A673 (cell line): Measurements from ENCODE around the gene CUBN. TPM values are rescaled to one million over a fixed set of nuclear protein-coding genes. Genes with fewer than 3 reads are reported as not detected.

Experiments used
- BruUV-seq: library from RNA; stranded (reverse); fragments of 400-500 nt; replicated peaks from 2 replicates; lab custom pipeline; 2021; lab: Mats Ljungman, UMichigan
- CTCF ChIA-PET: fragments of 300-600 bp; sonication (Branson Sonifier 250); formaldehyde crosslinking; loops from one replicate; lab custom pipeline; 2022; ENCODE audit warnings: antibody characterized with exemption; lab: Charles Lee
- POLR2A ChIA-PET: fragments of 300-600 bp; sonication (Branson Sonifier 250); formaldehyde crosslinking; loops from one replicate; lab custom pipeline; 2022; ENCODE audit warnings: antibody characterized with exemption; ENCODE audit not compliant: low non-redundant PET; lab: Charles Lee
- DNase-seq: peaks from one replicate; pipeline ENCODE4 v3.0.0-alpha.2; 2015; ENCODE audit warnings: low spot score
- H3K27ac ChIP-seq: fragments of 200-600 bp; sonication (generic); 2 replicates; pipeline ENCODE4 v1.5.1; 2016; ENCODE audit warnings: mixed run types, low read depth, mild to moderate bottlenecking, mixed read lengths, antibody characterized with exemption, low read length; ENCODE audit not compliant: poor library complexity, severe bottlenecking
- H3K27me3 ChIP-seq: fragments of 200-600 bp; sonication (generic); replicated peaks from 2 replicates; pipeline ENCODE4 v1.6.1; 2017; ENCODE audit warnings: mixed run types, low read depth, mild to moderate bottlenecking, mixed read lengths, antibody characterized with exemption, low read length; ENCODE audit not compliant: insufficient read depth, poor library complexity
- H3K36me3 ChIP-seq: fragments of 200-600 bp; sonication (generic); 2 replicates; pipeline ENCODE4 v1.6.1; 2016; ENCODE audit warnings: mixed run types, mild to moderate bottlenecking, mixed read lengths, antibody characterized with exemption, low read length; ENCODE audit not compliant: insufficient read depth, poor library complexity, severe bottlenecking
- H3K4me1 ChIP-seq: fragments of 200-600 bp; sonication (generic); 2 replicates; pipeline ENCODE4 v1.6.1; 2017; ENCODE audit warnings: mixed run types, mild to moderate bottlenecking, mixed read lengths, antibody characterized with exemption, low read length; ENCODE audit not compliant: insufficient read depth, poor library complexity, severe bottlenecking
- H3K4me3 ChIP-seq: fragments of 200-600 bp; sonication (generic); 2 replicates; pipeline ENCODE4 v1.5.1; 2016; ENCODE audit warnings: low read depth, mixed run types, mild to moderate bottlenecking, mixed read lengths, low read length; ENCODE audit not compliant: poor library complexity, severe bottlenecking
- H3K9me3 ChIP-seq: fragments of 200-600 bp; sonication (generic); 2 replicates; pipeline ENCODE4 v1.6.1; 2016; ENCODE audit warnings: mixed run types, low read depth, mild to moderate bottlenecking, mixed read lengths, antibody characterized with exemption, low read length; ENCODE audit not compliant: poor library complexity, severe bottlenecking
- EZH2 ChIP-seq: fragments of 200-600 bp; sonication (generic); IDR thresholded peaks from 2 replicates; pipeline ENCODE4 v1.6.1; 2017; ENCODE audit warnings: borderline replicate concordance, low read depth, mild to moderate bottlenecking, mixed read lengths, antibody characterized with exemption, low read length; ENCODE audit not compliant: poor library complexity, severe bottlenecking
- intact Hi-C: fragments of 100-400 bp; cut with micrococcal nuclease; formaldehyde crosslinking; loops from one replicate; pipeline ENCODE4 v1.10.0; 2022; ENCODE audit not compliant: unreplicated experiment
- total RNA-seq: library from RNA; stranded (reverse); gene quantifications from 2 replicates; pipeline ENCODE4 v1.2.3, GENCODE V29; 2021
- TF ChIP-seq, protein P1 (sequence below): fragments of 300-800, 200-600 bp; sonication (generic); conservative IDR thresholded peaks from 2 replicates; pipeline ENCODE4 v1.5.1; 2017; ENCODE audit warnings: low read depth, mild to moderate bottlenecking, antibody characterized with exemption, low read length, moderate library complexity, mixed read lengths

The CUBN gene
- total RNA-seq, 1 experiment from 2014 or later = 3.4 TPM

DNA sequence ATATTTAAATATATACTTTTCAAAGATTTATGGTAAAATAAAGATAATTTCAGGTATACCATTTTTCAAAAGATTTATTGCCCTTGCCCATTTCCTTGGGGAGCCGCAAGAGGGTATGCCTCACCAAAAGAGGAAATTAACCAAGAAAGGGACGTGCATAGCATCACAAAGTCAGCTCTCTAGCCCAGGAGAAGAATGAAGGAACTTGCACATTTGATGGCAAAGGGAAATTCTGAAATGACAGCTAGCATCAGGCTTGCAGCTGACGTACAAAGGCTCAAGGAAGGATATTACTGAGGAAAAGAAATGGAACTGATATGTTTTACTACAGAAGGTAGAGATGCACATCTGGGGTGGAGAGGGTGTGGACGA, 218.8 kb downstream of the CUBN start:
- Histone ChIP-seq H3K36me3 (no peaks in the 10 kb centered on the region), H3K4me1 (no peaks in the 10 kb centered on the region), H3K27ac (no peak overlapping the region), H3K27me3 (no peaks in the 10 kb centered on the region), H3K9me3 (no peaks in the 10 kb centered on the region), H3K4me3 (no peak overlapping the region)
- TF ChIP-seq EZH2 = no peak
- TF ChIP-seq, protein P1, sequence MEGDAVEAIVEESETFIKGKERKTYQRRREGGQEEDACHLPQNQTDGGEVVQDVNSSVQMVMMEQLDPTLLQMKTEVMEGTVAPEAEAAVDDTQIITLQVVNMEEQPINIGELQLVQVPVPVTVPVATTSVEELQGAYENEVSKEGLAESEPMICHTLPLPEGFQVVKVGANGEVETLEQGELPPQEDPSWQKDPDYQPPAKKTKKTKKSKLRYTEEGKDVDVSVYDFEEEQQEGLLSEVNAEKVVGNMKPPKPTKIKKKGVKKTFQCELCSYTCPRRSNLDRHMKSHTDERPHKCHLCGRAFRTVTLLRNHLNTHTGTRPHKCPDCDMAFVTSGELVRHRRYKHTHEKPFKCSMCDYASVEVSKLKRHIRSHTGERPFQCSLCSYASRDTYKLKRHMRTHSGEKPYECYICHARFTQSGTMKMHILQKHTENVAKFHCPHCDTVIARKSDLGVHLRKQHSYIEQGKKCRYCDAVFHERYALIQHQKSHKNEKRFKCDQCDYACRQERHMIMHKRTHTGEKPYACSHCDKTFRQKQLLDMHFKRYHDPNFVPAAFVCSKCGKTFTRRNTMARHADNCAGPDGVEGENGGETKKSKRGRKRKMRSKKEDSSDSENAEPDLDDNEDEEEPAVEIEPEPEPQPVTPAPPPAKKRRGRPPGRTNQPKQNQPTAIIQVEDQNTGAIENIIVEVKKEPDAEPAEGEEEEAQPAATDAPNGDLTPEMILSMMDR = no peak
- CTCF ChIA-PET = no interaction called here
- POLR2A ChIA-PET = no interaction called here
- intact Hi-C loops = no loop called here
- no TSS peak for BruUV-seq
- no peak for DNase-seq

GRCh38 chr10:16909961-16910792, 219.4 kb downstream of the CUBN start:
- intact Hi-C loops = no loop called here
- Histone ChIP-seq H3K9me3 (no peaks in the 10 kb centered on the region), H3K4me1 (no peaks in the 10 kb centered on the region), H3K4me3 (no peak overlapping the region), H3K27me3 (no peaks in the 10 kb centered on the region), H3K36me3 (no peaks in the 10 kb centered on the region), H3K27ac (no peak overlapping the region)
- no TSS peak for BruUV-seq
- TF ChIP-seq, protein P1 = no peak
- TF ChIP-seq EZH2 = no peak
- ChIA-PET POLR2A (no interaction called here), CTCF (no interaction called here)
- DNase-seq = no peak

DNA sequence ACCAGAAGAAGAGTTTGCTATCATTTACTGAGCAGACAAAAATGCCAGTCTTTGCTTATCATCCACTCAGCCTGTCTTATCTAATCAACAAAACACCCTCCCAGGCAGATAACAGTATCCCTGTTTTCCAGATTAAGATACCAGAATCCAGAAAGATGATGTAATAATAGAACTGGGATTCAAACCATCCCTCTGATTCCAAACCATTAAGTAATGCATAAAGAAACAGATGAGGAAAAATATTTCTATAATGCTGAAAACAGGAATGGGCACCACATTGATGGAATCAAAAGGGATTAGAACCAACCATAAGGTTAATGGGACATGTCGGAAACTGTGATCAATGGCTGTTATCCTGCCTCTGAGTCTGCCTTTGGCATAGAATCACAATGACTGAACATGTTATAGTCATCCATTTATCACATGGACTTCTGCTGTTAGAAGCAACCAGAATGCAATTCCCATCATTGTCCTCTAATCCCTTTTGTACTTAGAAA, 220.3 kb downstream of the CUBN start:
- H3K9me3 ChIP-seq = no peaks in the 10 kb centered on the region
- TF ChIP-seq, protein P1 = no peak
- TF ChIP-seq EZH2 = no peak
- H3K27me3 ChIP-seq = no peaks in the 10 kb centered on the region
- no peaks in the 10 kb centered on the region for H3K4me1 ChIP-seq
- H3K36me3 ChIP-seq = no peaks in the 10 kb centered on the region
- ChIA-PET POLR2A (interaction anchor here (0.6 kb wide), 1 partner anchor 32 kb away, joined by 3 read pairs; no protein-coding TSS in a partner anchor), CTCF (no interaction called here)
- no peak for DNase-seq
- H3K27ac ChIP-seq = no peak overlapping the region
- intact Hi-C loops = no loop called here
- H3K4me3 ChIP-seq = no peak overlapping the region
- BruUV-seq = no TSS peak
